ENCODE measurements around the gene CNIH3. TPM values are rescaled to one million over a fixed set of nuclear protein-coding genes. Genes with fewer than 3 reads are reported as not detected.

The CNIH3 gene
- total RNA-seq, 1 experiment from 2014 or later: 4.2 TPM

GRCh38 chr1:224737353-224737727 lies 121.2 kb downstream of the CNIH3 start:
- Histone ChIP-seq H3K4me1 (ENCODE audit: insufficient read depth, low read length) (peaks cover 12% of the 10 kb centered on the region; the same call in 1 of the 2 replicates), H2BK120ac (ENCODE audit: low read depth, low read length, poor library complexity, severe bottlenecking) (no peak overlapping the region), H3K4ac (ENCODE audit: low read depth, low read length) (no peak overlapping the region), H3K27ac (ENCODE audit: insufficient read length, low read depth, low read length) (no peak overlapping the region), H3K9ac (ENCODE audit: extremely low read depth, insufficient read length, low read length) (no peak overlapping the region), H2BK20ac (ENCODE audit: low read depth, low read length, poor library complexity, severe bottlenecking) (no peak overlapping the region), H3K9me3 (ENCODE audit: control insufficient read depth, low read depth, low read length) (no peaks in the 10 kb centered on the region), H2BK5ac (ENCODE audit: insufficient read length, low read length) (no peak overlapping the region), H3K79me2 (ENCODE audit: insufficient read depth, low read length) (no peaks in the 10 kb centered on the region), H3K79me1 (ENCODE audit: insufficient read depth, low read depth, low read length, poor library complexity, severe bottlenecking) (no peaks in the 10 kb centered on the region), H3K23me2 (ENCODE audit: insufficient read length, low read depth, low read length, poor library complexity, severe bottlenecking) (no peaks in the 10 kb centered on the region), H3K56ac (ENCODE audit: insufficient read length, low read depth, low read length) (no peak overlapping the region), H2AFZ (ENCODE audit: low read length) (no peak overlapping the region), H4K5ac (ENCODE audit: insufficient read length, low read depth, low read length) (no peak overlapping the region), H4K8ac (replicated peaks; ENCODE audit: insufficient read length, low read depth, low read length) (no peak overlapping the region), H4K20me1 (ENCODE audit: control insufficient read depth, insufficient read depth, insufficient read length) (no peaks in the 10 kb centered on the region), H2BK15ac (ENCODE audit: low read depth, low read length) (no peak overlapping the region), H3K23ac (ENCODE audit: insufficient read length, low read depth, low read length) (no peak overlapping the region), H4K91ac (ENCODE audit: insufficient read length, low read depth, low read length) (no peak overlapping the region), H3K27me3 (ENCODE audit: insufficient read depth, low read length) (no peaks in the 10 kb centered on the region), H3K18ac (ENCODE audit: insufficient read length, low read depth, low read length) (no peak overlapping the region), H2BK12ac (ENCODE audit: insufficient read length, low read depth, low read length) (no peak overlapping the region), H3T11ph (ENCODE audit: low read length) (no peak overlapping the region), H3K14ac (ENCODE audit: insufficient read depth, low read length) (no peak overlapping the region), H3K4me2 (ENCODE audit: insufficient read depth, insufficient read length, low read length) (no peak overlapping the region), H2AK5ac (ENCODE audit: insufficient read length, low read length) (no peak overlapping the region)
- DNase-seq: no peak
- H3K27ac Mint-ChIP-seq: no peak overlapping the region
- H3K9me3 Mint-ChIP-seq: no peaks in the 10 kb centered on the region
- no peaks in the 10 kb centered on the region for H3K36me3 Mint-ChIP-seq (ENCODE audit: insufficient read depth in 1 of 3, low read depth in 3 of 3)
- H3K4me1 Mint-ChIP-seq: peaks cover 68 to 71% of the 10 kb centered on the region in 2 experiments
- no peak for TF ChIP-seq CTCF (conservative IDR thresholded peaks at IDR 0.05)
- WGBS (ENCODE audit: extremely low coverage, insufficient read length, low lambda C conversion rate): no CpG with 5 or more reads among the region's 10 CpGs
- H3K27me3 Mint-ChIP-seq (ENCODE audit: low read depth): peaks cover 12% of the 10 kb centered on the region; the same call in 1 of the 2 replicates
- H3K4me3 Mint-ChIP-seq: no peak overlapping the region; a peak in 1 of 5 replicates
